Stimulated activated CD4-positive, alpha-beta T cell treated with anti-CD3 and anti-CD28 coated beads, Interleukin-2, amount 100 ng/mL, for 24 hours (primary cell): ENCODE results near the gene FIS1.
"Not testable (repeated sequence)": the region's sequence is repeated elsewhere in the genome, so short reads cannot be mapped to it uniquely, and the experiment has no call there.

Experiments used
- DNase-seq, 2 donors: peaks; one replicate each; pipeline ENCODE4 v3.0.0-alpha.2; 2020

The FIS1 gene

DNA sequence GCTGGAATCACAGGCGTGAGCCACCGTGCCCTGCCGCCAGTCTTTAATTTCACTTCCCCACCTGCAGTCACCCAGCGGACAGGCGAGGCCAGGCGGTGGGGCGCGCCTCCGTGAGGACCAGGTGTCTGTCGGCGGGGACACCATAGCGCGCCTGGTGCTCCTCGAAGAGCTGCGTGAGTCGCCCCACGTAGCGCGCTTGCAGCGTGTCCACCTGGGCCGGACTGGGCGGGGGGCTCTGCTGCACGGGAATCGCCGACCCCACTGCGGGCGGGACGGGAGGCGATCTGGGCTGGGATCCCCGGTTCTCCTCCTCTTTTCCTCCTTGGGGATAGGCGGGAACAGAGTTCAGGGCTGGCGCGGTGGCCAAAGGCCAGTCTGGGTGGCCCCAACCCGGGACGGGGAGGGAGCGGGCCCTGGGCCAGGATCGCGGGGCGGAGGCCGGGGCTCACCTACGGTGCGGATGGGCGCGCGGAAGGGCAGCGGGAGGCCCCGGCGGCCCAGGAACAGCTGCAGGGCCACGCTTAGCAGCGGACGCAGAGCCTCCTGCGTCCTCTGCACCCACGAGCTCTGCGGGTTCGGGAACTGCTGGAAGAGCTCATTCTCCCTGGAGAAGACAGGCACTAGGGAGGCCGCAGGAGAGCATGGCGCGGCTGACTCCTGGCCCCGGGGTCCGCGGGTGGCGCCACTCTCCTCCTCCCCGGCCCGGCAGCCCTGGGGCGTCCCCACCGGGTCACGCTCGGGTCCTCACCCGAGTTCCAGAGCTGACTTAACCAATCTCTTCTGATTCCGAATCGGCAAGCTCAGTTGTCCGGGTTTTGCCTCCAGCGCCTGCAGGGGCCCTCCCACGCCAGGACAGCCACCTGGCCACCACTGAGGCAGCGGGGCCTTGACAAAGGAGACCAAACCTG is 42.9 kb downstream of the FIS1 start:
- no peak for DNase-seq

DNA sequence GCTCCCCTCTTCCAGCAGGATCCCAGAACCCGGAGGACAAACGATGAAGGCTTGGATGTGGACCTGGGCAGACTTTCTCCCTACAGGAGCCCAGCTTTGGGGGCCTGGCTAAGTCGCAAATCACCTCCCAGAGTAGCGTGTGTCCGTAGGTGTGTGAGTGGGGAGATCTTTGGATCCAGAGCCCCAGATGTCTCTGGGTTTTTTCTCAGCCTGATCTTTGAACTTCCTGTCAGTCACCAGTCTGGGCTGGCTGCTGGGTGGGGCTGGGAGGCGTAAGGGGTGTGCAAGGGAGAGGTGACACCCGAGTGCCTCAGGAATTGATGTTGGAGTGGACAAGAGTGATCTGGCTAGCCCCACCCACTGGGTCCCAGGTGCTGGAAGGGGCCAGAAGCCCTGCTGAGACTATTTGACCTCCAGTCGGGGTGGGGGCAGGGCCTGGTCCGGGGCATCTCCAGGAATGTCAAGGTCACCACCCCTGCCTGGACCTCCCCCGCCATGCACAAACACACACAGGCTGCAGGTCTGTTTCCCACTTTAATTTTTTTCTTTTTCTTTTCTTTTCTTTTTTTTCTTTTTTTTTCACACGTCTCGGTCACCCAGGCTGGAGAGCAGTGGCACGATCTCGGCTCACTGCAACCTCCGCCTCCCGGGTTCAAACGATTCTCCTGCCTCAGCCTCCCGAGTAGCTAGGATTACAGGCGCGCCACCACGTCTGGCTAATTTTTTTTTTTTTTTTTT is 43.9 kb downstream of the FIS1 start, which contains the start of gene MOGAT3:
Gene MOGAT3 (minus strand): TSS at position 175 of the 738 bp plus-strand sequence. CDS start 182 bp downstream, outside the sequence.
- DNase-seq, result no peak

DNA sequence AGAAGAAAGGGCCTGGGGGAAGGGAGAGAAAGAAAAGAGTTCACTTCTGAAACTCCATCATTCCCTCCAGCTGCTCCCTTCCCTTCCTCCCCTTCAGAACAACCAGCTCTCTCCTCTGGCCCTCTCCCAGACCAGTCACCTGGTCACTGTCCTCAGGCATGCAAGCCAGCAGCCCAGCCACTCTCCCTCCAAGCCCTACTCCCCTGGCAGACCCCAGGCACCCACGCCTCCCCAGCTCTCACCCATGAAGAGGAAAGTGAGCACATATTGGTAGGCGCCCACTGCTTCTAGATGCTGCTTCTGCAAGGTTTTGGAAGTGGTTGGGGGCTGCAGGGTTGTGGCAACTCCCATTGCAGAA is 44.4 kb downstream of the FIS1 start:
- no peak for DNase-seq

DNA sequence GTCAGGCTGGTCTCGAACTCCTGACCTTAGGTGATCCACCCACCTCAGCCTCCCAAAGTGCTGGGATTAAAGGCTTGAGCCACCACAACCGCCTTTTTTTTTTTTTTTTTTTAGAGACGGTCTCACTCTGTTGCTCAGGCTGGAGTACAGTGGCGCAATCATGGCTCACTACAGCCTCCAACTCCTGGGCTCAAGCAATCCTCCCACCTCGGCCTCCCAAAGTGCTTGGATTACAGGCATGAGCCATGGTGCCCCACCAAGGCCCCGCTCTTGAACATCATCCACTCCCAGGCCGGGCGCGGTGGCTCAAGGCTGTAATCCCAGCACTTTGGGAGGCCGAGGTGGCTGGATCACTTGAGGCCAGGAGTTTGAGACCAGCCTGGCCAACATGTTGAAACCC is 45.4 kb downstream of the FIS1 start:
- not testable (repeated sequence) for DNase-seq

DNA sequence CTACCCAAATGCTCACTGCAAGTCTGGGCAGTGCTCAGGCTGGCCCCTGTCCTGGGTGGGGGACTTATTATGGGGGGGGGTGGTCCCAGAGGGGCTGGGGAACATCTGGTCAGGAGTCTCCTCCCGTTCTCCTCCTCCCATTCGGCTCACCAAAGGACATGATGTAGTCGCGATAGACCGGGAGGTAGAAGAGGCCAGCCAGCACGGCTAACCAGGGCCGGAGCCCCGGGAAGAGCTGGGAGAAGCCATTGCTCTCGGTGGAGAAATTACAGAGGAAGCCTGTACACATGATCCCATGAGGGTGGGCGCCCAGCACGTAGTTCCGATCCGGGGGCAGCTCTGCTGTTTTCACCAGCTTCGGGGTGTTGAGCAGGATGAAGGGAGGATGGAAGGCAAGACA is 46.4 kb downstream of the FIS1 start:
- no peak for DNase-seq

DNA sequence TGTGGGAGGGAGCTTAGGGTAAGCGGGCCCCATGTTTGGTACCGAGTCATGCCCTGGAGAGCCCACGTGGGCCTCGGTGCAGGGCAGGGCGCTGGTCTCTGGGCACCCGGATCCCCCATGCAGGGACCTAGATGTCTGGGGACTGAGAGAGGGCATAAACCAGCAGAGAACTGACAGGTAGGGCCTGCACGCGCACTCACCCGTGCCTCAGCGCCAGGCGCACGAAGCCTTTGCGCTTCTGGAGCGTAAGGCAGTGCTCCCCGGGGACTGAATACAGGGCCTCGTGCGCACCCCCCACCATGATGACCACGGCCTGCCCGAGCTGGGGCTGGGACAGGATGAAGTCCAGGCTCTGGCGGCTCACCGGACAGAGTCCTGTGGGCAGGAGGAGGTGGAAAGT is 46.9 kb downstream of the FIS1 start:
- no peak for DNase-seq

DNA sequence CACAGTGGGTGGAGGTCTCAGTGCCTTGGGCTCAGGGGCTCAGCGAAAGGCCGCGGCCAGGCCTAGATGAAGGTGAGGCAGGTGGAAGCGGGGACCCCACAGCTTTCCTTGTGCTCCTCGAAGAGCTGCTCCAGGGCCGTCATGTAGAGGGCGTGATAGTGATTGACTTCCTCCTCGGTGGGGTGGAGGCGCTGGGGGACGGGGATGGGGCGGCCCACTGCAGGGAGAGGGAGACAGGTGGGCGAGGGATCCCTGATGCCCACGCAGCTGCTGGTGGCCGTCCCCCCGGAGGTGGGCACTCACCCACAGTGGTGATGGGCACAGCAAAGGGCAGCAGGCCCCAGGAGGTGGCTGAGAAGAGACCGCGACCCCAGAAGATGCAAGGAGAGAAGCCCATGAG is 49.0 kb downstream of the FIS1 start:
- no peak for DNase-seq
